Activated naive CD8-positive, alpha-beta T cell treated with anti-CD3 and anti-CD28 coated beads for 36 hours (primary cell): ENCODE measurements around the gene SULT2A1. TPM values are rescaled to one million over a fixed set of nuclear protein-coding genes. Genes with fewer than 3 reads are reported as not detected.
A peak's percentile ranks its signal among the peaks of the same experiment; 100 is the strongest.
"Not testable (repeated sequence)": the region's sequence is repeated elsewhere in the genome, so short reads cannot be mapped to it uniquely, and the experiment has no call there.

Experiments
- DNase-seq: peaks from one replicate; pipeline ENCODE4 v3.0.0; 2021
- H3K27ac Mint-ChIP-seq: one replicate; pipeline ENCODE4 v1.8.0; 2022; ENCODE audit warnings: mild to moderate bottlenecking, moderate library complexity, mixed read lengths
- H3K27me3 Mint-ChIP-seq: one replicate; pipeline ENCODE4 v1.8.0; 2022; ENCODE audit warnings: mild to moderate bottlenecking, mixed read lengths
- H3K36me3 Mint-ChIP-seq: one replicate; pipeline ENCODE4 v1.8.0; 2021; ENCODE audit warnings: mild to moderate bottlenecking, mixed read lengths
- H3K4me1 Mint-ChIP-seq: one replicate; pipeline ENCODE4 v1.8.0; 2021; ENCODE audit warnings: mixed read lengths
- H3K4me3 Mint-ChIP-seq: one replicate; pipeline ENCODE4 v1.8.0; 2022; ENCODE audit warnings: mild to moderate bottlenecking, moderate library complexity, mixed read lengths
- H3K9me3 Mint-ChIP-seq: one replicate; pipeline ENCODE4 v1.8.0; 2022; ENCODE audit warnings: mixed read lengths
- total RNA-seq, 2 experiments: library from RNA; stranded (reverse); gene quantifications; one replicate each; pipeline ENCODE4 v1.2.3, GENCODE V29; 2021

Gene SULT2A1
- total RNA-seq, 2 experiments from 2014 or later = not detected

- no peak for DNase-seq
- peaks cover 2% of the 10 kb centered on the region for H3K9me3 Mint-ChIP-seq
- peaks cover 2% of the 10 kb centered on the region for H3K36me3 Mint-ChIP-seq
- no peak overlapping the region for H3K4me3 Mint-ChIP-seq
- H3K4me1 Mint-ChIP-seq = no peaks in the 10 kb centered on the region
- H3K27ac Mint-ChIP-seq = no peak overlapping the region
- H3K27me3 Mint-ChIP-seq = peaks cover 24% of the 10 kb centered on the region
Measured at GRCh38 chr19:47882890-47883289, 3.2 kb downstream of the SULT2A1 start.

- Mint-ChIP-seq H3K36me3 (peaks cover 2% of the 10 kb centered on the region), H3K4me1 (no peaks in the 10 kb centered on the region), H3K27me3 (peaks cover 24% of the 10 kb centered on the region), H3K9me3 (peaks cover 2% of the 10 kb centered on the region), H3K27ac (no peak overlapping the region), H3K4me3 (no peak overlapping the region)
- no peak for DNase-seq
Measured at GRCh38 chr19:47881757-47882156, 4.4 kb downstream of the SULT2A1 start.

GRCh38 chr19:47879385-47879784 is 6.7 kb downstream of the SULT2A1 start:
- DNase-seq = not testable (repeated sequence)

GRCh38 chr19:47878906-47879305 is 7.2 kb downstream of the SULT2A1 start:
- Mint-ChIP-seq H3K4me3 (no peak overlapping the region), H3K4me1 (no peaks in the 10 kb centered on the region), H3K27ac (peak overlapping the region; percentile 20), H3K9me3 (peaks cover 2% of the 10 kb centered on the region), H3K27me3 (peaks cover 24% of the 10 kb centered on the region), H3K36me3 (peaks cover 2% of the 10 kb centered on the region)
- no peak for DNase-seq

More at GRCh38 chr19:47879385-47879784, 6.7 kb downstream of the SULT2A1 start:
- H3K27ac Mint-ChIP-seq, H3K4me1 Mint-ChIP-seq, H3K9me3 Mint-ChIP-seq, H3K36me3 Mint-ChIP-seq, H3K4me3 Mint-ChIP-seq: not testable (repeated sequence)
- H3K27me3 Mint-ChIP-seq = peaks cover 22% of the 10 kb centered on the region

- peaks cover 32% of the 10 kb centered on the region for H3K27me3 Mint-ChIP-seq
- no peaks in the 10 kb centered on the region for H3K36me3 Mint-ChIP-seq
- no peak overlapping the region for H3K4me3 Mint-ChIP-seq
- no peaks in the 10 kb centered on the region for H3K9me3 Mint-ChIP-seq
- peaks cover 2% of the 10 kb centered on the region for H3K4me1 Mint-ChIP-seq
- DNase-seq = no peak
- H3K27ac Mint-ChIP-seq = no peak overlapping the region
Measured at GRCh38 chr19:47865166-47865565, 20.9 kb downstream of the SULT2A1 start.

- no peaks in the 10 kb centered on the region for H3K36me3 Mint-ChIP-seq
- H3K4me3 Mint-ChIP-seq = no peak overlapping the region
- no peaks in the 10 kb centered on the region for H3K9me3 Mint-ChIP-seq
- H3K4me1 Mint-ChIP-seq = no peaks in the 10 kb centered on the region
- H3K27ac Mint-ChIP-seq = no peak overlapping the region
- peak; percentile 81 for DNase-seq
- H3K27me3 Mint-ChIP-seq = peaks cover 30% of the 10 kb centered on the region
Measured at GRCh38 chr19:47863514-47863936, 22.6 kb downstream of the SULT2A1 start.

- no peaks in the 10 kb centered on the region for H3K4me1 Mint-ChIP-seq
- no peak overlapping the region for H3K4me3 Mint-ChIP-seq
- no peak for DNase-seq
- no peaks in the 10 kb centered on the region for H3K36me3 Mint-ChIP-seq
- no peak overlapping the region for H3K27ac Mint-ChIP-seq
- H3K27me3 Mint-ChIP-seq = peaks cover 29% of the 10 kb centered on the region
- H3K9me3 Mint-ChIP-seq = no peaks in the 10 kb centered on the region
Measured at GRCh38 chr19:47861630-47862029, 24.5 kb downstream of the SULT2A1 start.

- Mint-ChIP-seq H3K36me3 (no peaks in the 10 kb centered on the region), H3K9me3 (no peaks in the 10 kb centered on the region), H3K4me3 (no peak overlapping the region), H3K27ac (no peak overlapping the region), H3K4me1 (no peaks in the 10 kb centered on the region), H3K27me3 (peaks cover 33% of the 10 kb centered on the region)
- DNase-seq = no peak
Measured at GRCh38 chr19:47860602-47861297, 25.4 kb downstream of the SULT2A1 start.

GRCh38 chr19:47859838-47860237 is 26.3 kb downstream of the SULT2A1 start:
- H3K27ac Mint-ChIP-seq, H3K9me3 Mint-ChIP-seq, H3K4me3 Mint-ChIP-seq, H3K4me1 Mint-ChIP-seq, DNase-seq, H3K36me3 Mint-ChIP-seq: not testable (repeated sequence)
- H3K27me3 Mint-ChIP-seq = peaks cover 42% of the 10 kb centered on the region

- not testable (repeated sequence) for H3K36me3 Mint-ChIP-seq
Measured at GRCh38 chr19:47858646-47859285, 27.3 kb downstream of the SULT2A1 start, which contains the start of gene TPRX2. TSS of gene TPRX2 (plus strand) at chr19:47859235. CDS start at chr19:47859247, 12 bp downstream.

GRCh38 chr19:47858231-47858630 is 27.9 kb downstream of the SULT2A1 start:
- H3K36me3 Mint-ChIP-seq, H3K27ac Mint-ChIP-seq, H3K4me3 Mint-ChIP-seq, H3K4me1 Mint-ChIP-seq, H3K9me3 Mint-ChIP-seq, DNase-seq: not testable (repeated sequence)
- peaks cover 44% of the 10 kb centered on the region for H3K27me3 Mint-ChIP-seq

More at GRCh38 chr19:47858646-47859285, 27.3 kb downstream of the SULT2A1 start, which contains the start of gene TPRX2:
- not testable (repeated sequence) for H3K4me1 Mint-ChIP-seq, H3K27ac Mint-ChIP-seq, H3K9me3 Mint-ChIP-seq, H3K4me3 Mint-ChIP-seq, DNase-seq
- peaks cover 43% of the 10 kb centered on the region for H3K27me3 Mint-ChIP-seq

- Mint-ChIP-seq H3K4me3 (no peak overlapping the region), H3K9me3 (no peaks in the 10 kb centered on the region), H3K36me3 (no peaks in the 10 kb centered on the region), H3K27me3 (peaks cover 54% of the 10 kb centered on the region), H3K4me1 (peaks cover 5% of the 10 kb centered on the region), H3K27ac (no peak overlapping the region)
- DNase-seq = no peak
Measured at GRCh38 chr19:47854459-47854858, 31.7 kb downstream of the SULT2A1 start.

- Mint-ChIP-seq H3K27ac (no peak overlapping the region), H3K36me3 (no peaks in the 10 kb centered on the region), H3K4me1 (peaks cover 10% of the 10 kb centered on the region), H3K4me3 (no peak overlapping the region), H3K9me3 (no peaks in the 10 kb centered on the region), H3K27me3 (peaks cover 61% of the 10 kb centered on the region)
- DNase-seq = no peak
Measured at GRCh38 chr19:47853003-47853402, 33.1 kb downstream of the SULT2A1 start.

- Mint-ChIP-seq H3K27me3 (peaks cover 61% of the 10 kb centered on the region), H3K4me1 (peaks cover 9% of the 10 kb centered on the region), H3K27ac (no peak overlapping the region), H3K4me3 (peak overlapping the region; percentile 15), H3K9me3 (no peaks in the 10 kb centered on the region), H3K36me3 (no peaks in the 10 kb centered on the region)
- peak; percentile 26 for DNase-seq
Measured at GRCh38 chr19:47848823-47849473, 37.2 kb downstream of the SULT2A1 start.

GRCh38 chr19:47848425-47848822 is 37.7 kb downstream of the SULT2A1 start:
- H3K4me1 Mint-ChIP-seq = peaks cover 5% of the 10 kb centered on the region
- H3K4me3 Mint-ChIP-seq = no peak overlapping the region
- no peak for DNase-seq
- no peaks in the 10 kb centered on the region for H3K9me3 Mint-ChIP-seq
- no peak overlapping the region for H3K27ac Mint-ChIP-seq
- H3K27me3 Mint-ChIP-seq = peaks cover 56% of the 10 kb centered on the region
- no peaks in the 10 kb centered on the region for H3K36me3 Mint-ChIP-seq
